A673 (cell line): ENCODE results near the gene MVP.

Experiments
- EZH2 ChIP-seq: fragments of 200-600 bp; sonication (generic); IDR thresholded peaks from 2 replicates; pipeline ENCODE4 v1.6.1; 2017; ENCODE audit warnings: borderline replicate concordance, low read depth, mild to moderate bottlenecking, mixed read lengths, antibody characterized with exemption, low read length; ENCODE audit not compliant: poor library complexity, severe bottlenecking
- TF ChIP-seq, protein P1 (sequence below): fragments of 300-800, 200-600 bp; sonication (generic); conservative IDR thresholded peaks from 2 replicates; pipeline ENCODE4 v1.5.1; 2017; ENCODE audit warnings: low read depth, mild to moderate bottlenecking, antibody characterized with exemption, low read length, moderate library complexity, mixed read lengths

DNA sequence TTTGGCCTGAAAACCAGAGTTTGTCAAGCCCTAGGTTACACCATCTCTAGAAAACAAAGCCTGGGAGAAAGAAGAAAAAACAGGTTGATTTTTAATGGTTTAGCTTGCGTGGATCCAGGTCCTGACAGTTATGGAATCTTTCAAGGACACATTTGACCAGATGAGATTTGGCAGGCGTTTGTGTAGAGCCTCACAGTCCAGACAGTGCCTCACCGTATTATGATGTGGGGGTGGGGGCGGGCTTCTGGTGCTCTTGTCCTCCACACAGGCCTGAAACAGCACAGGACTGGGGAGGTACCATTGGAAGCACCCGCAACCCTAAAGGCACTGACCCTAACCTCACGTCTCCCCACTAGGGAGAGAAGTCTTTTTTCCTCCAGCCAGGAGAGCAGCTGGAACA is 19.6 kb downstream of the MVP start:
- TF ChIP-seq, protein P1, sequence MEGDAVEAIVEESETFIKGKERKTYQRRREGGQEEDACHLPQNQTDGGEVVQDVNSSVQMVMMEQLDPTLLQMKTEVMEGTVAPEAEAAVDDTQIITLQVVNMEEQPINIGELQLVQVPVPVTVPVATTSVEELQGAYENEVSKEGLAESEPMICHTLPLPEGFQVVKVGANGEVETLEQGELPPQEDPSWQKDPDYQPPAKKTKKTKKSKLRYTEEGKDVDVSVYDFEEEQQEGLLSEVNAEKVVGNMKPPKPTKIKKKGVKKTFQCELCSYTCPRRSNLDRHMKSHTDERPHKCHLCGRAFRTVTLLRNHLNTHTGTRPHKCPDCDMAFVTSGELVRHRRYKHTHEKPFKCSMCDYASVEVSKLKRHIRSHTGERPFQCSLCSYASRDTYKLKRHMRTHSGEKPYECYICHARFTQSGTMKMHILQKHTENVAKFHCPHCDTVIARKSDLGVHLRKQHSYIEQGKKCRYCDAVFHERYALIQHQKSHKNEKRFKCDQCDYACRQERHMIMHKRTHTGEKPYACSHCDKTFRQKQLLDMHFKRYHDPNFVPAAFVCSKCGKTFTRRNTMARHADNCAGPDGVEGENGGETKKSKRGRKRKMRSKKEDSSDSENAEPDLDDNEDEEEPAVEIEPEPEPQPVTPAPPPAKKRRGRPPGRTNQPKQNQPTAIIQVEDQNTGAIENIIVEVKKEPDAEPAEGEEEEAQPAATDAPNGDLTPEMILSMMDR = no peak
- no peak for TF ChIP-seq EZH2
